GM21367 (cell line): ENCODE results near the gene GAMT.
A peak's percentile ranks its signal among the peaks of the same experiment; 100 is the strongest.
"Not testable (repeated sequence)": the region's sequence is repeated elsewhere in the genome, so short reads cannot be mapped to it uniquely, and the experiment has no call there.

Source experiments
- ATAC-seq: cut with Tn5 transposase; IDR thresholded peaks from one replicate; pipeline ENCODE4 v1.9.1; 2021; ENCODE audit not compliant: unreplicated experiment

Gene GAMT

GRCh38 chr19:1401138-1401888, at the start of gene GAMT:
Gene GAMT, minus strand, starts transcription at chr19:1401542. Its CDS starts 66 bp downstream, at chr19:1401476.
- ATAC-seq: no peak

- no peak for ATAC-seq
Observed at GRCh38 chr19:1449467-1450442, 48.4 kb upstream of the GAMT start, which contains the start of gene APC2. Gene APC2, plus strand, starts transcription at chr19:1450121. Its CDS starts 2,881 bp downstream, at chr19:1453002.

GRCh38 chr19:1447944-1448343, 46.6 kb upstream of the GAMT start:
- no peak for ATAC-seq

GRCh38 chr19:1447504-1447903, 46.2 kb upstream of the GAMT start:
- ATAC-seq: no peak

- ATAC-seq: no peak
Observed at GRCh38 chr19:1446713-1447481, 45.6 kb upstream of the GAMT start.

GRCh38 chr19:1445932-1446712, 44.8 kb upstream of the GAMT start:
- ATAC-seq: no peak

GRCh38 chr19:1445185-1445931, 44.0 kb upstream of the GAMT start:
- ATAC-seq: no peak

GRCh38 chr19:1441677-1442438, 40.5 kb upstream of the GAMT start:
- no peak for ATAC-seq

- no peak for ATAC-seq
Observed at GRCh38 chr19:1441022-1441426, 39.7 kb upstream of the GAMT start.

GRCh38 chr19:1440418-1440801, 39.1 kb upstream of the GAMT start:
- no peak for ATAC-seq

GRCh38 chr19:1439525-1440417, 38.4 kb upstream of the GAMT start:
- ATAC-seq: not testable (repeated sequence)

- ATAC-seq: no peak
Observed at GRCh38 chr19:1438933-1439354, 37.6 kb upstream of the GAMT start.

- ATAC-seq: peak; percentile 81
Observed at GRCh38 chr19:1438035-1438932, 36.9 kb upstream of the GAMT start, which contains the start of gene RPS15. Gene RPS15, plus strand, starts transcription at chr19:1438396. Its CDS starts 30 bp downstream, at chr19:1438426.

GRCh38 chr19:1437609-1438008, 36.3 kb upstream of the GAMT start:
- no peak for ATAC-seq

- no peak for ATAC-seq
Observed at GRCh38 chr19:1435378-1435989, 34.1 kb upstream of the GAMT start.

- no peak for ATAC-seq
Observed at GRCh38 chr19:1434577-1435060, 33.3 kb upstream of the GAMT start.
